Activated CD4-positive, alpha-beta T cell treated with anti-CD3 and anti-CD28 coated beads for 24 hours (primary cell): Measurements from ENCODE around the gene SH3BGRL.
"Not testable (repeated sequence)": the region's sequence is repeated elsewhere in the genome, so short reads cannot be mapped to it uniquely, and the experiment has no call there.

ENCODE experiments used
- DNase-seq, 2 donors: peaks; one replicate each; pipeline ENCODE4 v3.0.0-alpha.2; 2020; ENCODE audit warnings: low read depth in 2 of 2

Gene SH3BGRL

DNA sequence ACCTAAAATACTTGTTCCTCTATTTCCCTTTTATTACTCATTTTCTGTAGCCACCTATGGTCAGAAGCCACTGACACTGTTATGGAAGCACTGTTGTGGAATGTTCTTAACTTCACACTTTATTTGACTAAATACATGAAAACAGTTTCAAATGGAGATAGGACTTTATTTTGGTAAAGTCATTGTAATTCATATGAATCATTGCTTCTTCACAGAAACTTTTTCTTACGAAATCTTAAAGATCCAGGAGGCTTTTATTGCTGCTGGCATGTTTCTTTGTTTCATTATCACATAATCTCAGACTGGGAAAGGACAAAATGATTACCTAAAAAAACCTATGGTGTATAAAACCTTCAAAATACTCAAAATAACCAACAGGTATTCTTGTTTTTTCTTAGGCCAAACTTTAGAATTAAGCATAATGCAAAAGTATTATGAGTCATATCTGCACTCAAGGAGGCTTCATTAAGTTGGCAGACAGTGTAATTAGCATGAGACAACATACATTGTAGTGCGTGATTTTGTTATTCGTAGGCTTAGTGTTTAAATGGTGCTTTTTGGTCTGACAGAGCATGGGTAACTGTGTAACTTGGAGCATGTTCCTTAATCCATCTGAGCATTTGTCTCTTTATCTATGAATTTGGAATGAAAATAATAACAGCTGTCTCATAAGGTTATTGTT, 58.0 kb downstream of the SH3BGRL start:
- DNase-seq = no peak

DNA sequence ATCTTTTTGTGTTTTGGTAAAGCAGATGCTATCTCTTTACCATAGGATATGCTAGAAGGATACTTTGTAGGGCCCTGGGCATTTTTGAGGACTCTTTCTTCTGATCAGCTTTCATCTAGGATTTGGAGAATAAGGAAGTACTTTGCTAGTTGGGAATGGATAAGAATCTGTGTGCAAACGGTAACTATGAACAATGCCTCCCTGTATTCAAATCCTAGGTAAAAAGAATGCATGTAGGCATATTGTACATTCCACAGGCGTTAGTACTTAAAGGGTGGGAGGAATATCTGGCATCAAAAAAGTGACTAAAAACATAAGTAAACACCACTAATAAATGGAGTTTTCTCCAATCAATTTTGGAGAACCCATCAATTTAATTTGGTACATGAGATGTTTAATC, 59.7 kb downstream of the SH3BGRL start:
- no peak for DNase-seq

DNA sequence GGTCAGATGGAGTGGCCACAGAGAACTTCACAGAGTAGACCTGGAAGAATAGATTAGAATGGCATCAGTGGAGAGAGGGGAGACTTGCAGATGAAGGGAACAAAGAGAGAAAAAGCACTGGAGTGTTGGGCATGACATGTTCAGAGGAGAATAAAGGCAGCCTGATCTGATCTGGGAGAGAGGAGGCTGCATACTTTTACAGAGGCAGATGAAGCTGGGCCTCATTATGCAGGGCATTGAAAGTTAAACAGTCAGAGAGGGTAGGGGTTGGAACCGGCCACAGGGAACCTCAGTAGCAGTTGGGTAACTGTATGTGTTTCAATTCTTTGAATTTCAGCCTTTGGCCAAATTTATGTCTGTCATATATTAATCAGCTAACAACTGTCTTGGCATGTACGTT, 61.2 kb downstream of the SH3BGRL start:
- no peak for DNase-seq

DNA sequence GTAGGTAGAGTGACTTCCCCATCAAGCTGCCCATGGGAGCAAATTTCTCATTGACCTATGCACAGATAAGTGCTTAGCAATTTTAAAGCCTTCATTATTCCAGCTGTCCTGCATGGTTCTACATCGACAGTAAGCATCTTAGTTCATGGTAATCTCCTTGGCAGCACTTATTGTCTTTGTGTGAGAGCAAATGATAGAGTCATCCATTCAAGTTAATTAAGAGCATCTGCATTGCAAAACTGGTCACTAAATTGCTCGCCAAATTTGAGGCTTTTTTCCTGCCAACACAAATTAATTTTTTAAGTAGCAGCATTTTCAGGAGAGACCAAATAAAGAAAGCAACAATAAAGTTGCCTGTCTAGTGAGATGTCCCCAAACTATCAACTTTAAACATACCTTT, 76.7 kb downstream of the SH3BGRL start:
- no peak for DNase-seq

DNA sequence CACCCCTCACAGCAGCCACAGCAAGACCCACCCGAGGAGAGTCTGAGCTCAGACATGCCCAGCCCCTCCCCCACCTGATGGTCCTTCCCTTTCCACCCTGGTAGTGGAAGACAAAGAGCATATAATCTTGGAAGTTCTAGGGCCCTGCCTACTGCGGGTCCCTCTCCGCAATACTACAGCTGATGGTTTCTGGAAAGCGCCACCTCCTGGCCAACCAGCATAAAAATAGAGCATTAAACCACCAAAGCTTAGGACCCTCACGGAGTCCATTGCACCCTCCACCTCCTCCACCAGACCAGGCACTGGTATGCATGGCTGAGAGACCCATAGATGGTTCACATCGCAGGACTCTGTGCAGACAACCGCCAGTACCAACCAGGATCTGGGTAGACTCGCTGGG, 78.2 kb downstream of the SH3BGRL start:
- no peak for DNase-seq

DNA sequence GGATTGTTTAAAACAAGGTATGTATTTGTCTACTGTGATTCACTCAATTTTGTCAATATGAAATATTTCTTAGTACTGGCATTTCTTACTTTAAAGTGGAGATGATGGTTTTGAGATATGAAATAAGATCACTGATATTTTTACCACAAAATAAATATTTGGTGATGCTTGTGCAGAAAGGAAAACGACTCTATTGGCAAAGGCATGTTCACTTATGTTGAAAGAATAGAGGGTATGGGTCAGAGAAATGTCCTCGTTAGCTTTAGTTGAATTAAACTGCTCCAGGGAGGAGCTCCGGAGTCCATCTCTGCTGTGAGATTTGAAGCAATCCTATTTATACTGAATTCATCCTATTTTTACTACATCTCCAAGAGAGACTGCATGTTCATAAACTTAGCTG, 84.2 kb downstream of the SH3BGRL start:
- DNase-seq = no peak

DNA sequence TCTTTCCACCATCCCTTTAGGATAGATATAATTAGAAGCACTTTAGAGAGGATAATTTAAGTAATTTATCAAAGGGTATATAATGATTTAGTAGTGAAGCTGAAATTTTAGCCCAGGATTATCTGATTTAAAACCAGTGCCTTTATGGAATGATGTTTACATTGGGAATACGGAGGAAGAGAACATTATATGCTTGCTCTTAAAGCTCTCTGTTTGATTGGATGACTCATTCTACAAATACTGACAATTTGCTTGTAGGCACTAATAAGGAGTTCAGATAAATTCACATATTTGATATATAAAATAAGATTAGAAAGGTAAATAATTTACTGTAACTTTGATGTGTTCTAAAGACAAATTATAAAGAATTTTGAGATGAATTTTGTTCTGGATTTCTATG, 84.7 kb downstream of the SH3BGRL start:
- DNase-seq = no peak

DNA sequence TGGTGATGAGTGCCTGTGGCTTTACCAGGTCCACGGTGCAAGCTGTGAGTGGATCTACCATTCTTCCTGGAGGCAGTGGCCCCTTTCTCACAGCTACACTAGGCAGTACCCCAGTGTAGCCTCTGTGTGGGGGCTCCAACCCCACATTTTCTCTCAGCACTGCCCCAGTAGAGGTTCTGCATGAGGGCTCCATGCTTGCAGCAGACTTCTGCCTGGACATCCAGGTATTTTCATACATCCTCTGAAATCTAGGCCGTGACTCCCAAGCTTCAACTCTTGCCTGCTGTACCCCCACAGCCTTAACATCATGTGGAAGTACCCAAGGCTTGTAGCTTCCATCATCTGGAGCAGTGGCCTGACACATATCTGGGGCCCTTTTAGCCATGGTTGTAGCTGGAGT, 90.1 kb downstream of the SH3BGRL start:
- DNase-seq = no peak

DNA sequence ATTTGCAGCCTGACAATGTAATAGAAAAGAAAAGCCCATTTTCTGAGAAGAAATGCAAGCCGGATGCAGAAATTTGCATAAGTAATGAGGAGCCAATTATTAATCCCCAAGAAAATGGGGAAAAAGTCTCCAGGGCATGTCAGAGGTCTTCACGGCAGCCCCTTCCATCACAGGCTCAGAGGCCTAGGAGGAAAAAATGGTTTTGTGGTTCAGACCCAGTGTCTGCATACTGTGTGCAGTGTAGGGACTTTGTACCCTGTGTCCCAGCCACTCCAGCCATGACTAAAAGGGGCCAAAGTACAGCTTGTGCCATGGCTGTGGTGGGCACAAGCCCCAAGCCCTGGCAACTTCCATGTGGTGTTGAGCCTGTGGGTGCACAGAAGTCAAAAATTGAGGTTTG, 92.2 kb downstream of the SH3BGRL start:
- no peak for DNase-seq

DNA sequence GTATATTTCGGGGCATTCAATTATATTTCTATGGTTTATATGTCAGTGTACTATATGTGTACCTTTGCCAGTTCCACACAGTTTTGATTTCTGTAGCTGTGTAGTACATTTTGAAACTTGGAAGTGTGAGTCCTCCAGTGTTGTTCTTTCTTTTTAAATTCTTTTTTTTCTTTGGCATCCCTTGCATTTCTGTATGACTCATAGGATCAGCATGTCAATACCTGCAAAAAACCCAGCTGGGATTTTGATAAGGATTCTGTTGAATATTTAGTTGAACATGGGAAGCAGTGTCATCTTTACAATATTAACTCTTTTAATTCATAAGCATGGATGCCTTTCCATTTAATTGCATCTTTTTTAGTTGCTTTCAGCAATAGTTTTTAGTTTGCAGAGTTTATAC, 100.0 kb downstream of the SH3BGRL start:
- DNase-seq = no peak

DNA sequence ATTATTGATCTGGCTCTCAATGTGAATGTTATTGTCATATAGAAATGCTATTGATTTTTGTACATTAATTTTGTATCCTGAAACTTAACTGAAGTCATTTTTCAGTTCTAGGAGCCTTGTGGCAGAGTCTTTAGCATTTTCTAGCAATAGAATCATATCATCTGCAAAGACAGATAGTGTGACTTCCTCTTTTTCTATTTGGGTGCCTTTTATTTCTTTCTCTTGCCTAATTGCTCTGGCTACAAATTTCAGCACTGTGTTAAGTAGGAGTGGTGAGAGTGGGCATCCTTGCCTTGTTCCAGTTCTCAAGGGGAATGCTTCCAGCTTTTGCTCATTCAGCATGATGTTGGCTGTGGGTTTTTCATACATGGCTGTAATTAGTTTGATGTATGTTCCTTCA, 102.7 kb downstream of the SH3BGRL start:
- no peak for DNase-seq

DNA sequence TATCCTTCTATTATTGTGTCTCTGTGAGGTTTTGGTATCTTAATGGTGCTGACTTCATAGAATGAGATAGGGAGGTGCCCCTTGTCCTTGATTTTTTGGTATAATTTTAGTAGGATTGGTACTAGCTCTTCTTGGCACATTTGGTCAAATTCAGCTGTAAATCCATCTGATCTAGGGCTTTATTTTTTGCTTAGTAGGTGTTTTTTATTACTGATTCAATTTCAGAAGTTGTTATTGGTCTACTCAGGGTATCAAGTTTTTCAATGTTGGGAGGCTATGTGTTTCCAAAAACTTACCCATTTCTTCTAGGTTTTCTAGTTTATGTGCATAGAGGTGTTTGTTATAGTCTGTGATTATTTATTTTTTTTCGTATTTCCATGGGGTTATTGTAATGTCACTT, 103.3 kb downstream of the SH3BGRL start:
- no peak for DNase-seq

DNA sequence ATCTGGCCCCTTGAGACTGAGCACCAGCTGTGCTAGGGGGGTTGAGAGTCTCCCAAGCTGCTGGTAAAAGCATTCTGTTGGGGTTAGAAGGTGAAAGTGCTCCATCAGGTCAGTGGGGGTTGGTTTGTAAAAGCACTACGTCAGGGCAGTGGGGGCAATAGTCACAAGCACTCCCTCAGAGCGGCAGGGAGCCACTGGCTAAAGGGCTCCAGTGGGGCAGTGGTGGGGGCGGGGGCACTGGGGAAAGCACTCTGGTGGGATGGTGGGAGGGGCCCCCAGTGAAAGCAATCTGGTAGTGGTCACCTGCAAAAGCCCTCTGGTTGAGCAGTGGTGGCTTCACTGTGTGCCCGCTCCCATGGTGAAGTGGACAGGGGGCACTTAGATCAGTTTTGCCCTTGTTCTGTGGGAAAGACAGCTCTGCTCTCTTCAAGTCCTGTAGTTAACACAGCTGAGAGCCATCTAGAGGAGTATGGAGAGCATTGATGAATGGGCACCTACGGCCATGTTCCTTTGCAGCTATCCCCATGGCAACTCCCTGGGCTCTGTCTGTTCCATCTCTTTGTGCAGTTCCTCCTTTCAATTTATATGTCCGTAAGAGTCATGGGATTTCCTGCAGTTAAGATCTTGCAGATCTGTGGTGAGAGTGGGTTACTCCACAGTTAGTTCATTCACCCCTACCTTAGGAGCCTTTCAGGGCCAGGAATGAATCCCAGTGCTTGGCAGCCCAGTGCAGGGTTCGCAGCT, 106.4 kb downstream of the SH3BGRL start:
- DNase-seq = no peak

DNA sequence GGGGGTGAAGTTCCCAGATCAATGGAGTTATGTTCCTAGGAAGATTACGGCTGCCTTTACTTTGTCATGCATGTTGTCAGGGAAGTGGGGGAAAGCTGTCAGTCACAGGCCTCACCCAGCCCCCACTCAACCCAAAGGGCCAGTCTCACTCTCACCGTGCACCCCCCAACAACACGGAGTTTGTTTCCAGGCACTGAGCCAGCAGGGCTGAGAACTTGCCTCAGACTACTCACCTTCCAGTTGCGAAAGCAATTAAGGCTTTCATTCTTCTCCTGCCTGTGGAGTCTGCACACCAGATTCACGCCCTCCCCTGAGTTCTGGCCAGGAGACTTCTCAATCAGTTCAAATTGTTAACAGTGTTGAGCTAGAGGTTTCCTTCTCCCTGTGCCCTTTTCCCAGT, 114.3 kb downstream of the SH3BGRL start:
- no peak for DNase-seq

DNA sequence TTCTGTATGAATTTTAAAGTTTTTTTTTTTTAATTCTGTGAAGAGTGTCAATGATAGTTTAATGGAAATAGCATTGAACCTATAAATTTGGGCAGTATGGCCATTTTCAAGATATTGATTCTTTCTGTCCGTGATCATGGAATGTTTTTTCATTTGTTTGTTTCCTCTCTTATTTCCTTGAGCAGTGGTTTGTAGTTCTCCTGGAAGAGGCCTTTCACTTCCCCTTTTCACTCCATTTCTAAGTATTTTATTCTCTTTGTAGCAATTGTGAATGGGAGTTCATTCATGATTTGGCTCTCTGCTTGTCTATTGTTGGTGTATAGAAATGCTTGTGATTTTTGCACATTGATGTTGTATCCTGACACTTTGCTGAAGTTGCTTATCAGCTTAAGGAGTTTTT, 129.8 kb downstream of the SH3BGRL start:
- not testable (repeated sequence) for DNase-seq

DNA sequence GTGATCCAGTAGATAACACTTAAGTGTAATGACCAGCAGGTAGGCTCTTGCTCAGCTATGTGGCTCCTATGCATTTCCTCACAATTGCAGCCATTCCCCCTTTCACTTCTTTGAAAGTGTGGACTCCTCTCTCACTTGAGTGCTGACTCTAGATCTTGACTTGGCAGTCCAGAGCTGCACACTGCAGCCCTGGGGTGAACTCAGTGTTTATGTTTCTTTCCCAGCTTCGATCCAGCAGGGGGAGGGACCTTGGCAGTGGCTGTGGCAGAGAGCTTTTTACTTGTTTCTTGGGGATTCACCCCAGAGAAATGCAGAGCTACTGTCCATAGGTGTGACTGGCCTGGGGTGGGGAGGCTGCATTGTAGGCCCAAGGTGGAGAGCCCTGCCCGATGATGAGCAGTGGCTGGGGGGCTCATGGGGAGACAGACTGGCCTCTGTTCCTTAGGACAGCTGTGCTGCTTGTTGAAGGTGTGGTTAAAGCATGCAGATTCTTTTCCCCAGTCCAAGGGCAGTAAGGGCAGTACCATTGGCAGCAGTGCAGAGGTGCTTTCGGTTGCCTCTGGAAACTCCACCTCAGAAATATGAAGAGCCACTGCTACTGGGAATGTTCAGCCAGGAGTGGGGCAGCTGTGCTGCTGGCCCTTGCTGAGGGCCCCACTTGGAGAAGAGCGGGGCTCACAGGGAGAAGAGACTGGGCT, 134.7 kb downstream of the SH3BGRL start:
- no peak for DNase-seq

DNA sequence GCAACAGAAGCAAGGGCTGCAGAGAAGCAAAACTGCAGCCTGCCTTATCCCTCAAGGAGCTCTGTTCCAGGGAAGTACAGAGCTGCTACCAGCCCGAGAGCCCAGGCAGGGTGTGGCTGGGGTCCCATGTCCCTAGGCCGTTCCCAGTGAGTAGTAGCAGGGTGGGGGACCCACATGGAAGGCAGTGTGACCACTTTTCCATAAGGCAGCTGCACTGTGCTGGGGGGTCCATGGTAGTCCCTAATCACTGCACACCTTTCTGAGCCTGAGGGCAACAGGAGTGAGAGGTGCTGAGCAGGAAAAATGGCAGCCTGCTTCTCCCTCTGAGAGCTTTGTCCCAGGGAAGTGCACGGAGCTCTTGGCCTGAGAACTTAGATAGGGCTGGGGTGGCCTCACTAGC, 135.9 kb downstream of the SH3BGRL start:
- DNase-seq = no peak

DNA sequence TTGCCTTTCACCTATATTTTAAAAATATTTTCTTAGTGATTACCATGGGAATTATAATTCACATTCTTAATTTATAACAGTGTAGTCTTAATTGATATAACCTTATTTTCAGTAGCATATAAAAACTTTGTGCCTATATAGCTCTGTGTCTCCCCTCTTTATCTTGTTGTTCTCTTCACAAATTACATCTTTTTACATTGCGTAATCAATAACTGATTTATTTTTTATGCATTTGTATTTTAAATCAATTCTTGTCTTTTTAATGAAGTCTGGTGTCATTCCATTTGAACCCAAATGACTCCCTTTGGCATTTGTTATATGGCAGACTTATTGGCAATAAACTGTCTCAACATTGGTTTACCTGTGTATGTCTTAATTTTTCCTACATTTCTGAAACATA, 137.0 kb downstream of the SH3BGRL start:
- DNase-seq = no peak

DNA sequence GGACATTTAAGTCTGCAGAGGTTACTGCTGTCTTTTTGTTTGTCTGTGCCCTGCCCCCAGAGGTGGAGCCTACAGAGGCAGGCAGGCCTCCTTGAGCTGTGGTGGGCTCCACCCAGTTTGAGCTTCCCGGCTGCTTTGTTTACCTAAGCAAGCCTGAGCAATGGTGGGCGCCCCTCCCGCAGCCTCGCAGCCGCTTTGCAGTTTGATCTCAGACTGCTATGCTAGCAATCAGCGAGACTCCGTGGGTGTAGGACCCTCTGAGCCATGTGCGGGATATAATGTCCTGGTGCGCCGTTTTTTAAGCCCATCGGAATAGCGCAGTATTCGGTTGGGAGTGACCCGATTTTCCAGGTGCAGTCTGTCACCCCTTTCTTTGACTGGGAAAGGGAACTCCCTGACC, 143.4 kb downstream of the SH3BGRL start:
- DNase-seq = not testable (repeated sequence)
